Measurements from ENCODE around the gene PCDHB8.
"Not testable (repeated sequence)": the region's sequence is repeated elsewhere in the genome, so short reads cannot be mapped to it uniquely, and the experiment has no call there.

PCDHB8 gene

GRCh38 chr5:141182248-141182647 is 4.7 kb downstream of the PCDHB8 start, which contains the start of gene PCDHB16:
Gene PCDHB16 (plus strand): TSS chr5:141182387. CDS start chr5:141182560, 173 bp downstream.
- DNase-seq (ENCODE audit: insufficient read length, low spot score) (no peak), FAIRE-seq (no peak)

DNA sequence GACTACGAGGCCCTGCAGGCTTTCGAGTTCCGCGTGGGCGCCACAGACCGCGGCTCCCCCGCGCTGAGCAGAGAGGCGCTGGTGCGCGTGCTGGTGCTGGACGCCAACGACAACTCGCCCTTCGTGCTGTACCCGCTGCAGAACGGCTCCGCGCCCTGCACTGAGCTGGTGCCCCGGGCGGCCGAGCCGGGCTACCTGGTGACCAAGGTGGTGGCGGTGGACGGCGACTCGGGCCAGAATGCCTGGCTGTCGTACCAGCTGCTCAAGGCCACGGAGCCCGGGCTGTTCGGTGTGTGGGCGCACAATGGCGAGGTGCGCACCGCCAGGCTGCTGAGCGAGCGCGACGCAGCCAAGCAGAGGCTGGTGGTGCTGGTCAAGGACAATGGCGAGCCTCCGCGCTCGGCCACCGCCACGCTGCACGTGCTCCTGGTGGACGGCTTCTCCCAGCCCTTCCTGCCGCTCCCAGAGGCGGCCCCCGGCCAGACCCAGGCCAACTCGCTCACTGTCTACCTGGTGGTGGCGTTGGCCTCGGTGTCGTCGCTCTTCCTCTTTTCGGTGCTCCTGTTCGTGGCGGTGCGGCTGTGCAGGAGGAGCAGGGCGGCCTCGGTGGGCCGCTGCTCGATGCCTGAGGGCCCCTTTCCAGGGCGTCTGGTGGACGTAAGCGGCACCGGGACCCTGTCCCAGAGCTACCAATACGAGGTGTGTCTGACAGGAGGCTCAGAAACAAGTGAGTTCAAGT is 6.7 kb downstream of the PCDHB8 start:
- not testable (repeated sequence) for FAIRE-seq; DNase-seq (ENCODE audit: insufficient read length, low spot score)

DNA sequence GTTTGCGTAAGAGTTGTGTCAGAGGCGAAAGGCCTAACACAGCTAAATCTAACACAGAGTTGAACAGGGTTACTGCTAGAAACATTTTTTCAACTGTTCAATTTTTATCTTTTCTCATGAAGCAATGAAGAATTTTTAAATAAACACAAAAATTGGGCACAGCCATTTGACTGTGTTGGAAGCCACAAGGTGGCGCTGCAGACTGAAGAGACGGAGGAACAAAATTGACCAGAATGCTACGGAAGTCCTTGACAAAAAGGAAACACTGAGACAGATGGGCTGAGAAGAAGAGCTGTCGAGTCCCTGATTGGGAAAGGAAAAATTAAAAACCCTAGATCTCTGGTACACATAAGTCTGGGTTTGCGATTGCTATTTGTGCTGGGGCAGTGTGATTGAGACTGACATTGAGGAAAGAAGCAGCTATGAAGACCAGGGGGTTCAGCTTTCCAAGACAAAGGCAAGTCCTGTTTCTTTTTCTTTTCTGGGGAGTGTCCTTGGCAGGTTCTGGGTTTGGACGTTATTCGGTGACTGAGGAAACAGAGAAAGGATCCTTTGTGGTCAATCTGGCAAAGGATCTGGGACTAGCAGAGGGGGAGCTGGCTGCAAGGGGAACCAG is 9.4 kb downstream of the PCDHB8 start, which contains the start of gene PCDHB9:
TSS of gene PCDHB9 (plus strand) at position 265 of the 616 bp plus-strand sequence. CDS start at position 423, 158 bp downstream.
- DNase-seq (ENCODE audit: insufficient read length, low spot score) (peak; percentile 56), FAIRE-seq (no peak)

DNA sequence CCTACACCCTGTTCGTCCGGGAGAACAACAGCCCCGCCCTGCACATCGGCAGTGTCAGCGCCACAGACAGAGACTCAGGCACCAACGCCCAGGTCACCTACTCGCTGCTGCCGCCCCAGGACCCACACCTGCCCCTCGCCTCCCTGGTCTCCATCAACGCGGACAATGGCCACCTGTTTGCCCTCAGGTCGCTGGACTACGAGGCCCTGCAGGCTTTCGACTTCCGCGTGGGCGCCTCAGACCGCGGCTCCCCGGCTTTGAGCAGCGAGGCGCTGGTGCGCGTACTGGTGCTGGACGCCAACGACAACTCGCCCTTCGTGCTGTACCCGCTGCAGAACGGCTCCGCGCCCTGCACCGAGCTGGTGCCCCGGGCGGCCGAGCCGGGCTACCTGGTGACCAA is 11.1 kb downstream of the PCDHB8 start:
- FAIRE-seq; DNase-seq (ENCODE audit: insufficient read length, low spot score): not testable (repeated sequence)

DNA sequence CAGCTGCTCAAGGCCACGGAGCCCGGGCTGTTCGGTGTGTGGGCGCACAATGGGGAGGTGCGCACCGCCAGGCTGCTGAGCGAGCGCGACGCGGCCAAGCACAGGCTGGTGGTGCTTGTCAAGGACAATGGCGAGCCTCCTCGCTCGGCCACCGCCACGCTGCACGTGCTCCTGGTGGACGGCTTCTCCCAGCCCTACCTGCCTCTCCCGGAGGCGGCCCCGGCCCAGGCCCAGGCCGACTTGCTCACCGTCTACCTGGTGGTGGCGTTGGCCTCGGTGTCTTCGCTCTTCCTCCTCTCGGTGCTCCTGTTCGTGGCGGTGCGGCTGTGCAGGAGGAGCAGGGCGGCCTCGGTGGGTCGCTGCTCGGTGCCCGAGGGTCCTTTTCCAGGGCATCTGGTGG is 11.5 kb downstream of the PCDHB8 start:
- not testable (repeated sequence) for DNase-seq (ENCODE audit: insufficient read length, low spot score); FAIRE-seq

GRCh38 chr5:141192110-141192725 is 14.6 kb downstream of the PCDHB8 start, which contains the start of gene PCDHB10:
Gene PCDHB10 (plus strand): TSS chr5:141192353. CDS start chr5:141192553, 200 bp downstream.
- DNase-seq (ENCODE audit: insufficient read length, low spot score) (peak; percentile 38), FAIRE-seq (no peak)

- DNase-seq (ENCODE audit: insufficient read length, low spot score); FAIRE-seq: not testable (repeated sequence)
Observed at GRCh38 chr5:141194332-141194731, 16.7 kb downstream of the PCDHB8 start.

- FAIRE-seq (no peak), DNase-seq (ENCODE audit: insufficient read length, low spot score) (no peak)
Observed at GRCh38 chr5:141196363-141196762, 18.8 kb downstream of the PCDHB8 start.

- peak; percentile 67 for DNase-seq (ENCODE audit: insufficient read length, low spot score)
- peak; percentile 86 for FAIRE-seq
Observed at GRCh38 chr5:141199359-141200235, 22.0 kb downstream of the PCDHB8 start, which contains the start of gene PCDHB11. Gene PCDHB11 (plus strand): TSS chr5:141199627. CDS start chr5:141199775, 148 bp downstream.

DNA sequence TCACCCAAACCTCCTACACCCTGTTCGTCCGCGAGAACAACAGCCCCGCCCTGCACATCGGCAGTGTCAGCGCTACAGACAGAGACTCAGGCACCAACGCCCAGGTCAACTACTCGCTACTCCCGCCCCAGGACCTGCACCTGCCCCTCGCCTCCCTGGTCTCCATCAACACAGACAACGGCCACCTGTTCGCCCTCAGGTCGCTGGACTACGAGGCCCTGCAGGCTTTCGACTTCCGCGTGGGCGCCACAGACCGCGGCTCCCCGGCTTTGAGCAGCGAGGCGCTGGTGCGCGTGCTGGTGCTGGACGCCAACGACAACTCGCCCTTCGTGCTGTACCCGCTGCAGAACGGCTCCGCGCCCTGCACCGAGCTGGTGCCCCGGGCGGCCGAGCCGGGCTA is 23.5 kb downstream of the PCDHB8 start:
- not testable (repeated sequence) for DNase-seq (ENCODE audit: insufficient read length, low spot score); FAIRE-seq

- not testable (repeated sequence) for FAIRE-seq; DNase-seq (ENCODE audit: insufficient read length, low spot score)
Observed at GRCh38 chr5:141201646-141202045, 24.1 kb downstream of the PCDHB8 start.

DNA sequence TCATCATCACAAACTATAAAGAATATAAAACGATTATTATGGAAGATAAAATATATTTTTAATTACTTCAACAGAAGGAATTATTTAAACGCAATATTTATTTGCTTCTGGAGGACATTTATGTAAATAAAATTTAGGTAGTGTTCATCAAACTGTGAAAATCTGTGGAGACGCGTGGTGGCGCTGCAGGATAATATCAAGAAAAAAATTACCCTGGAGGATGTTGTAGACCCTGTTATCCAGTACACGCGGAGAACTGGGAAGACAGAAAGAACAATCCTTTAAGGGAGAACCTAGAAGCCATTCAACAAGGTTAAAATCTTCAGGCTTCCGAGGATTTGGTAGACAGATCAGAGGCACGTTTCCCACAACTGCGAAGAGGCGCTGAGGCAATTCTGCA is 30.9 kb downstream of the PCDHB8 start, which contains the start of gene PCDHB12:
TSS of gene PCDHB12 (plus strand) at position 242 of the 400 bp plus-strand sequence. CDS start 189 bp downstream, outside the sequence.
- FAIRE-seq: no peak

DNA sequence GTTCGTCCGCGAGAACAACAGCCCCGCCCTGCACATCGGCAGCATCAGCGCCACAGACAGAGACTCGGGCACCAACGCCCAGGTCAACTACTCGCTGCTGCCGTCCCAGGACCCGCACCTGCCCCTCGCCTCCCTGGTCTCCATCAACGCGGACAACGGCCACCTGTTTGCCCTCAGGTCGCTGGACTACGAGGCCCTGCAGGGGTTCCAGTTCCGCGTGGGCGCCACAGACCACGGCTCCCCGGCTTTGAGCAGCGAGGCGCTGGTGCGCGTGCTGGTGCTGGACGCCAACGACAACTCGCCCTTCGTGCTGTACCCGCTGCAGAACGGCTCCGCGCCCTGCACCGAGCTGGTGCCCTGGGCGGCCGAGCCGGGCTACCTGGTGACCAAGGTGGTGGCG is 32.7 kb downstream of the PCDHB8 start:
- not testable (repeated sequence) for DNase-seq (ENCODE audit: insufficient read length, low spot score); FAIRE-seq

More for the DNA sequence above, 30.9 kb downstream of the PCDHB8 start, which contains the start of gene PCDHB12:
- DNase-seq (ENCODE audit: insufficient read length, low spot score): peak; percentile 34

DNA sequence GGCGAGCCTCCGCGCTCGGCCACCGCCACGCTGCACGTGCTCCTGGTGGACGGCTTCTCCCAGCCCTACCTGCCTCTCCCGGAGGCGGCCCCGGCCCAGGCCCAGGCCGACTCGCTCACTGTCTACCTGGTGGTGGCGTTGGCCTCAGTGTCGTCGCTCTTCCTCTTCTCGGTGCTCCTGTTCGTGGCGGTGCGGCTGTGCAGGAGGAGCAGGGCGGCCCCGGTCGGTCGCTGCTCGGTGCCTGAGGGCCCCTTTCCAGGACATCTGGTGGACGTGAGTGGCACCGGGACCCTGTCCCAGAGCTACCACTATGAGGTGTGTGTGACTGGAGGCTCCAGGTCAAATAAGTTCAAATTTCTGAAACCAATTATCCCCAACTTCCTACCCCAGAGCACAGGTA is 33.3 kb downstream of the PCDHB8 start:
- FAIRE-seq; DNase-seq (ENCODE audit: insufficient read length, low spot score): not testable (repeated sequence)

DNA sequence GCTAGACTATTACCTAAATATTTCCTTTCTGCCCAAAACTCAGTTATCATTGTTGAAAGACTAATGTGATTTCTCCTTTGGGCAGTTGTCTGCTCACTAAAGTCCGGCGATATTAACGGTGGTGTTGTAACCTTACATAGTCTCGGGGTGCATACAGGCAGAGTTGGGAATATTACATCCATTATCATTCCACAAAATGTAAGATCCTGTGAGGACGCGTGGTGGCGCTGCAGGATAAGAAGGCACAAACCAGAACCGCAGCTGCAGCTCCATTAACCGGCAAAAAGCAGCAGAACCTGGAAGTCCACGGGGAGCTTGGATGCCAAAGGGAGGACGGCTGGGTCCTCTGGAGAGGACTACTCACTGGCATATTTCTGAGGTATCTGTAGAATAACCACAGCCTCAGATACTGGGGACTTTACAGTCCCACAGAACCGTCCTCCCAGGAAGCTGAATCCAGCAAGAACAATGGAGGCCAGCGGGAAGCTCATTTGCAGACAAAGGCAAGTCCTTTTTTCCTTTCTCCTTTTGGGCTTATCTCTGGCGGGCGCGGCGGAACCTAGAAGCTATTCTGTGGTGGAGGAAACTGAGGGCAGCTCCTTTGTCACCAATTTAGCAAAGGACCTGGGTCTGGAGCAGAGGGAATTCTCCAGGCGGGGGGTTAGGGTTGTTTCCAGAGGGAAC is 36.2 kb downstream of the PCDHB8 start, which contains the start of gene PCDHB13:
TSS of gene PCDHB13 (plus strand) at position 264 of the 684 bp plus-strand sequence. CDS start at position 469, 205 bp downstream.
- peak; percentile 78 for FAIRE-seq
- not testable (repeated sequence) for DNase-seq (ENCODE audit: insufficient read length, low spot score)

DNA sequence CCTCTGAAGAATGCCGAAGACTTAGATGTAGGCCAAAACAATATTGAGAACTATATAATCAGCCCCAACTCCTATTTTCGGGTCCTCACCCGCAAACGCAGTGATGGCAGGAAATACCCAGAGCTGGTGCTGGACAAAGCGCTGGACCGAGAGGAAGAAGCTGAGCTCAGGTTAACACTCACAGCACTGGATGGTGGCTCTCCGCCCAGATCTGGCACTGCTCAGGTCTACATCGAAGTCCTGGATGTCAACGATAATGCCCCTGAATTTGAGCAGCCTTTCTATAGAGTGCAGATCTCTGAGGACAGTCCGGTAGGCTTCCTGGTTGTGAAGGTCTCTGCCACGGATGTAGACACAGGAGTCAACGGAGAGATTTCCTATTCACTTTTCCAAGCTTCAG is 37.0 kb downstream of the PCDHB8 start:
- FAIRE-seq: peak; percentile 76
- not testable (repeated sequence) for DNase-seq (ENCODE audit: insufficient read length, low spot score)

GRCh38 chr5:141215504-141215903 is 37.9 kb downstream of the PCDHB8 start:
- FAIRE-seq; DNase-seq (ENCODE audit: insufficient read length, low spot score): not testable (repeated sequence)

DNA sequence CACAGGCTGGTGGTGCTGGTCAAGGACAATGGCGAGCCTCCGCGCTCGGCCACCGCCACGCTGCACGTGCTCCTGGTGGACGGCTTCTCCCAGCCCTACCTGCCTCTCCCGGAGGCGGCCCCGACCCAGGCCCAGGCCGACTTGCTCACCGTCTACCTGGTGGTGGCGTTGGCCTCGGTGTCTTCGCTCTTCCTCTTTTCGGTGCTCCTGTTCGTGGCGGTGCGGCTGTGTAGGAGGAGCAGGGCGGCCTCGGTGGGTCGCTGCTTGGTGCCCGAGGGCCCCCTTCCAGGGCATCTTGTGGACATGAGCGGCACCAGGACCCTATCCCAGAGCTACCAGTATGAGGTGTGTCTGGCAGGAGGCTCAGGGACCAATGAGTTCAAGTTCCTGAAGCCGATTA is 38.4 kb downstream of the PCDHB8 start:
- DNase-seq (ENCODE audit: insufficient read length, low spot score); FAIRE-seq: not testable (repeated sequence)

Measured in HTR-8/SVneo (cell line).